HG03196 (cell line): ENCODE results near the gene CDH13.

Experiments used
- ATAC-seq: cut with Tn5 transposase; IDR thresholded peaks from one replicate; pipeline ENCODE4 v1.9.1; 2021; ENCODE audit not compliant: unreplicated experiment

CDH13 gene

GRCh38 chr16:83449861-83450260, 823.1 kb downstream of the CDH13 start:
- no peak for ATAC-seq

GRCh38 chr16:83453977-83454376, 827.2 kb downstream of the CDH13 start:
- peak; percentile 57 for ATAC-seq

- no peak for ATAC-seq
Measured at GRCh38 chr16:83455716-83456115, 828.9 kb downstream of the CDH13 start.

GRCh38 chr16:83456934-83457333, 830.2 kb downstream of the CDH13 start:
- no peak for ATAC-seq

GRCh38 chr16:83458612-83459011, 831.8 kb downstream of the CDH13 start:
- ATAC-seq, result peak; percentile 89

GRCh38 chr16:83464991-83465390, 838.2 kb downstream of the CDH13 start:
- no peak for ATAC-seq

GRCh38 chr16:83470416-83470815, 843.6 kb downstream of the CDH13 start:
- no peak for ATAC-seq

- ATAC-seq, result no peak
Measured at GRCh38 chr16:83472776-83473501, 846.2 kb downstream of the CDH13 start.

- ATAC-seq, result no peak
Measured at GRCh38 chr16:83473926-83474650, 847.3 kb downstream of the CDH13 start.

GRCh38 chr16:83475108-83475507, 848.3 kb downstream of the CDH13 start:
- no peak for ATAC-seq

- no peak for ATAC-seq
Measured at GRCh38 chr16:83481589-83481988, 854.8 kb downstream of the CDH13 start.

- ATAC-seq, result no peak
Measured at GRCh38 chr16:83482545-83483162, 855.9 kb downstream of the CDH13 start.

GRCh38 chr16:83490073-83490472, 863.3 kb downstream of the CDH13 start:
- no peak for ATAC-seq

- no peak for ATAC-seq
Measured at GRCh38 chr16:83494459-83494858, 867.7 kb downstream of the CDH13 start.

GRCh38 chr16:83501481-83501880, 874.7 kb downstream of the CDH13 start:
- no peak for ATAC-seq

GRCh38 chr16:83508295-83508694, 881.5 kb downstream of the CDH13 start:
- no peak for ATAC-seq

GRCh38 chr16:83509316-83509715, 882.5 kb downstream of the CDH13 start:
- ATAC-seq, result no peak

GRCh38 chr16:83510906-83511305, 884.1 kb downstream of the CDH13 start:
- ATAC-seq, result no peak

- no peak for ATAC-seq
Measured at GRCh38 chr16:83513008-83513755, 886.4 kb downstream of the CDH13 start.

- no peak for ATAC-seq
Measured at GRCh38 chr16:83515395-83515794, 888.6 kb downstream of the CDH13 start.

- no peak for ATAC-seq
Measured at GRCh38 chr16:83516931-83517330, 890.2 kb downstream of the CDH13 start.
